Dendritic cell treated with granulocyte-macrophage colony-stimulating factor and Interleukin-4, amounts not matched to agents 40 ng/mL and 50 ng/mL, for 4 days (primary cell): ENCODE data around the gene SLC38A6.
"Not testable (repeated sequence)": the region's sequence is repeated elsewhere in the genome, so short reads cannot be mapped to it uniquely, and the experiment has no call there.

ENCODE experiments used
- H3K27ac Mint-ChIP-seq: one replicate; pipeline ENCODE4 v1.8.0; 2022; ENCODE audit warnings: mild to moderate bottlenecking, mixed read lengths
- H3K27me3 Mint-ChIP-seq: one replicate; pipeline ENCODE4 v1.8.0; 2022; ENCODE audit warnings: mild to moderate bottlenecking, mixed read lengths
- H3K36me3 Mint-ChIP-seq: one replicate; pipeline ENCODE4 v1.8.0; 2022; ENCODE audit warnings: low read depth, mixed read lengths
- H3K4me1 Mint-ChIP-seq: one replicate; pipeline ENCODE4 v1.8.0; 2022; ENCODE audit warnings: low read depth, mixed read lengths
- H3K4me3 Mint-ChIP-seq: one replicate; pipeline ENCODE4 v1.8.0; 2022; ENCODE audit warnings: mild to moderate bottlenecking, moderate library complexity, mixed read lengths
- H3K9me3 Mint-ChIP-seq: one replicate; pipeline ENCODE4 v1.8.0; 2022; ENCODE audit warnings: mixed read lengths
- intact Hi-C: fragments of 100-400 bp; cut with micrococcal nuclease; formaldehyde crosslinking; loops from one replicate; pipeline ENCODE4 v1.15.0; 2022

Gene SLC38A6

GRCh38 chr14:61048640-61049039 lies 67.6 kb downstream of the SLC38A6 start:
- Mint-ChIP-seq H3K27ac (peak overlapping the region; percentile 1), H3K4me1 (peaks cover 19% of the 10 kb centered on the region), H3K36me3 (peaks cover 89% of the 10 kb centered on the region), H3K9me3 (peaks cover 2% of the 10 kb centered on the region), H3K27me3 (no peaks in the 10 kb centered on the region), H3K4me3 (no peak overlapping the region)
- intact Hi-C loops, result no loop called here

- Mint-ChIP-seq H3K27me3 (no peaks in the 10 kb centered on the region), H3K9me3 (peaks cover 12% of the 10 kb centered on the region), H3K4me3 (no peak overlapping the region), H3K4me1 (peaks cover 19% of the 10 kb centered on the region), H3K36me3 (peaks cover 90% of the 10 kb centered on the region), H3K27ac (no peak overlapping the region)
- intact Hi-C loops, result no loop called here
Observed at GRCh38 chr14:61050417-61050816, 69.4 kb downstream of the SLC38A6 start.

GRCh38 chr14:61051051-61051450 lies 70.0 kb downstream of the SLC38A6 start:
- H3K4me1 Mint-ChIP-seq, result peaks cover 19% of the 10 kb centered on the region
- H3K4me3 Mint-ChIP-seq, result no peak overlapping the region
- peaks cover 84% of the 10 kb centered on the region for H3K36me3 Mint-ChIP-seq
- H3K9me3 Mint-ChIP-seq, result peaks cover 12% of the 10 kb centered on the region
- H3K27ac Mint-ChIP-seq, result peak overlapping the region; percentile 32
- intact Hi-C loops, result no loop called here
- H3K27me3 Mint-ChIP-seq, result no peaks in the 10 kb centered on the region

GRCh38 chr14:61051621-61052020 lies 70.6 kb downstream of the SLC38A6 start:
- H3K9me3 Mint-ChIP-seq, result peaks cover 12% of the 10 kb centered on the region
- H3K36me3 Mint-ChIP-seq, result peaks cover 79% of the 10 kb centered on the region
- H3K4me3 Mint-ChIP-seq, result no peak overlapping the region
- H3K27ac Mint-ChIP-seq, result no peak overlapping the region
- intact Hi-C loops, result no loop called here
- no peaks in the 10 kb centered on the region for H3K27me3 Mint-ChIP-seq
- H3K4me1 Mint-ChIP-seq, result peaks cover 19% of the 10 kb centered on the region

GRCh38 chr14:61063461-61063860 lies 82.4 kb downstream of the SLC38A6 start:
- Mint-ChIP-seq H3K27me3 (no peaks in the 10 kb centered on the region), H3K27ac (no peak overlapping the region), H3K36me3 (peaks cover 72% of the 10 kb centered on the region), H3K9me3 (no peaks in the 10 kb centered on the region), H3K4me1 (no peaks in the 10 kb centered on the region), H3K4me3 (no peak overlapping the region)
- intact Hi-C loops, result no loop called here

GRCh38 chr14:61064210-61064609 lies 83.2 kb downstream of the SLC38A6 start:
- Mint-ChIP-seq H3K9me3 (no peaks in the 10 kb centered on the region), H3K36me3 (peaks cover 79% of the 10 kb centered on the region)

GRCh38 chr14:61064856-61065255 lies 83.8 kb downstream of the SLC38A6 start:
- intact Hi-C loops, result no loop called here

More at GRCh38 chr14:61064210-61064609, 83.2 kb downstream of the SLC38A6 start:
- Mint-ChIP-seq H3K27ac (no peak overlapping the region), H3K27me3 (no peaks in the 10 kb centered on the region), H3K4me1 (peaks cover under 1% of the 10 kb centered on the region), H3K4me3 (no peak overlapping the region)
- intact Hi-C loops, result no loop called here

GRCh38 chr14:61065656-61066055 lies 84.6 kb downstream of the SLC38A6 start:
- H3K9me3 Mint-ChIP-seq, result no peaks in the 10 kb centered on the region
- peaks cover 94% of the 10 kb centered on the region for H3K36me3 Mint-ChIP-seq
- intact Hi-C loops, result no loop called here
- peaks cover 5% of the 10 kb centered on the region for H3K4me1 Mint-ChIP-seq
- H3K27ac Mint-ChIP-seq, result no peak overlapping the region
- H3K4me3 Mint-ChIP-seq, result no peak overlapping the region
- H3K27me3 Mint-ChIP-seq, result no peaks in the 10 kb centered on the region

More at GRCh38 chr14:61064856-61065255, 83.8 kb downstream of the SLC38A6 start:
- Mint-ChIP-seq H3K27me3 (no peaks in the 10 kb centered on the region), H3K27ac (no peak overlapping the region), H3K36me3 (peaks cover 86% of the 10 kb centered on the region), H3K4me3 (no peak overlapping the region), H3K4me1 (peaks cover 5% of the 10 kb centered on the region), H3K9me3 (no peaks in the 10 kb centered on the region)

- not testable (repeated sequence) for H3K27me3 Mint-ChIP-seq, H3K27ac Mint-ChIP-seq, H3K9me3 Mint-ChIP-seq, H3K4me3 Mint-ChIP-seq
- H3K4me1 Mint-ChIP-seq, result peaks cover 27% of the 10 kb centered on the region
- intact Hi-C loops, result loop anchor here (10.0 kb wide), 1 partner anchor 122 kb away; no protein-coding TSS in a partner anchor
- H3K36me3 Mint-ChIP-seq, result peaks cover 78% of the 10 kb centered on the region
Observed at GRCh38 chr14:61072442-61072841, 91.4 kb downstream of the SLC38A6 start.

GRCh38 chr14:61074852-61075251 lies 93.8 kb downstream of the SLC38A6 start:
- H3K36me3 Mint-ChIP-seq, result peaks cover 78% of the 10 kb centered on the region

GRCh38 chr14:61076556-61076955 lies 95.5 kb downstream of the SLC38A6 start:
- Mint-ChIP-seq H3K4me1 (peaks cover 22% of the 10 kb centered on the region), H3K27me3 (no peaks in the 10 kb centered on the region), H3K27ac (no peak overlapping the region), H3K36me3 (peaks cover 78% of the 10 kb centered on the region), H3K4me3 (no peak overlapping the region), H3K9me3 (no peaks in the 10 kb centered on the region)
- intact Hi-C loops, result loop anchor here (10.0 kb wide), 1 partner anchor 118 kb away; no protein-coding TSS in a partner anchor

More at GRCh38 chr14:61074852-61075251, 93.8 kb downstream of the SLC38A6 start:
- Mint-ChIP-seq H3K27me3 (no peaks in the 10 kb centered on the region), H3K4me3 (no peak overlapping the region), H3K27ac (peak overlapping the region; percentile 42), H3K9me3 (no peaks in the 10 kb centered on the region), H3K4me1 (peaks cover 22% of the 10 kb centered on the region)
- intact Hi-C loops, result loop anchor here (10.0 kb wide), 1 partner anchor 120 kb away; no protein-coding TSS in a partner anchor

- Mint-ChIP-seq H3K27me3 (no peaks in the 10 kb centered on the region), H3K4me3 (no peak overlapping the region), H3K4me1 (peaks cover 21% of the 10 kb centered on the region), H3K27ac (no peak overlapping the region), H3K36me3 (peaks cover 78% of the 10 kb centered on the region), H3K9me3 (no peaks in the 10 kb centered on the region)
- intact Hi-C loops, result loop anchor here (10.0 kb wide), 1 partner anchor 117 kb away; no protein-coding TSS in a partner anchor
Observed at GRCh38 chr14:61077437-61077836, 96.4 kb downstream of the SLC38A6 start.

GRCh38 chr14:61077951-61078720 lies 97.1 kb downstream of the SLC38A6 start:
- Mint-ChIP-seq H3K4me1 (peaks cover 17% of the 10 kb centered on the region), H3K9me3 (no peaks in the 10 kb centered on the region), H3K27ac (no peak overlapping the region), H3K36me3 (peaks cover 78% of the 10 kb centered on the region), H3K4me3 (no peak overlapping the region), H3K27me3 (no peaks in the 10 kb centered on the region)
- intact Hi-C loops, result loop anchor here (10.0 kb wide), 1 partner anchor 117 kb away; no protein-coding TSS in a partner anchor

GRCh38 chr14:61080591-61081010 lies 99.6 kb downstream of the SLC38A6 start:
- Mint-ChIP-seq H3K36me3 (peaks cover 85% of the 10 kb centered on the region), H3K9me3 (peaks cover 6% of the 10 kb centered on the region), H3K27me3 (no peaks in the 10 kb centered on the region), H3K4me1 (peaks cover 2% of the 10 kb centered on the region), H3K27ac (no peak overlapping the region), H3K4me3 (no peak overlapping the region)
- intact Hi-C loops, result no loop called here
